HepG2 (cell line): ENCODE data around the gene KIFAP3. TPM values are rescaled to one million over a fixed set of nuclear protein-coding genes. Genes with fewer than 3 reads are reported as not detected.

Source experiments
- ATF7-NPFF ChIP-seq: sonication (generic); formaldehyde crosslinking; IDR thresholded peaks from 2 replicates; pipeline ENCODE4 v1.8.1; 2023; ENCODE audit warnings: mild to moderate bottlenecking, low read depth, missing genetic modification reagents, moderate library complexity
- GATA4 ChIP-seq: sonication (generic); IDR thresholded peaks from 2 replicates; pipeline ENCODE4 v1.6.1; 2016; ENCODE audit warnings: antibody characterized with exemption, low read depth, borderline replicate concordance
- GZF1 ChIP-seq: sonication (generic); formaldehyde crosslinking; IDR thresholded peaks from 2 replicates; pipeline ENCODE4 v1.5.1; 2020; ENCODE audit warnings: mild to moderate bottlenecking, missing genetic modification reagents
- HMG20A ChIP-seq: IDR thresholded peaks from 2 replicates; pipeline ENCODE4 v1.6.1; 2016; ENCODE audit warnings: borderline replicate concordance
- HNRNPLL ChIP-seq: fragments of 200-400 bp; formaldehyde crosslinking; IDR thresholded peaks from 2 replicates; pipeline ENCODE4 v1.6.1; 2017; ENCODE audit warnings: mild to moderate bottlenecking, low read depth, low read length; ENCODE audit not compliant: poor library complexity, severe bottlenecking
- HNRNPUL1 ChIP-seq: fragments of 200-400 bp; formaldehyde crosslinking; IDR thresholded peaks from 2 replicates; pipeline ENCODE4 v1.6.1; 2017; ENCODE audit warnings: low read depth, mild to moderate bottlenecking, low read length, moderate library complexity
- KAT8 ChIP-seq: IDR thresholded peaks from 2 replicates; pipeline ENCODE4 v1.6.1; 2016; ENCODE audit warnings: missing genetic modification reagents, missing compliant biosample characterization
- MIER3 ChIP-seq: IDR thresholded peaks from 2 replicates; pipeline ENCODE4 v1.6.1; 2016; ENCODE audit warnings: missing compliant biosample characterization, borderline replicate concordance
- NFRKB ChIP-seq: fragments of 450-650 bp; IDR thresholded peaks from 2 replicates; pipeline ENCODE4 v1.6.1; 2017
- PLRG1 ChIP-seq: fragments of 450-650 bp; conservative IDR thresholded peaks from 2 replicates; pipeline ENCODE4 v1.6.1; 2016
- SP2 ChIP-seq: sonication (generic); formaldehyde crosslinking; IDR thresholded peaks from 2 replicates; pipeline ENCODE4 v1.5.1; 2020; ENCODE audit warnings: mild to moderate bottlenecking, missing genetic modification reagents
- ZFP41 ChIP-seq: sonication (generic); formaldehyde crosslinking; IDR thresholded peaks from 2 replicates; pipeline ENCODE4 v1.4.0; 2020; ENCODE audit warnings: mild to moderate bottlenecking, missing genetic modification reagents, borderline replicate concordance
- ZFP90 ChIP-seq: sonication (generic); formaldehyde crosslinking; IDR thresholded peaks from 2 replicates; pipeline ENCODE4 v1.8.0; 2022; ENCODE audit warnings: missing genetic modification reagents, mild to moderate bottlenecking, inconsistent platforms, borderline replicate concordance
- ZNF205 ChIP-seq: IDR thresholded peaks from 2 replicates; pipeline ENCODE4 v1.6.1; 2018; ENCODE audit warnings: missing biosample characterization, missing genetic modification reagents
- ZNF282 ChIP-seq: fragments of 450-650 bp; IDR thresholded peaks from 2 replicates; pipeline ENCODE4 v1.6.1; 2018; ENCODE audit not compliant: partially characterized antibody
- ZNF678 ChIP-seq: sonication (generic); formaldehyde crosslinking; IDR thresholded peaks from 2 replicates; pipeline ENCODE4 v1.4.0; 2020; ENCODE audit warnings: mild to moderate bottlenecking, missing genetic modification reagents
- ZNF761 ChIP-seq: sonication (generic); formaldehyde crosslinking; conservative IDR thresholded peaks from 2 replicates; pipeline ENCODE4 v1.4.0; 2020; ENCODE audit warnings: mild to moderate bottlenecking, missing genetic modification reagents
- ZNF788 ChIP-seq: sonication (generic); formaldehyde crosslinking; IDR thresholded peaks from 2 replicates; pipeline ENCODE4 v1.5.0; 2020; ENCODE audit warnings: mild to moderate bottlenecking, missing genetic modification reagents, borderline replicate concordance
- polyA plus RNA-seq, 8 experiments: library from polyadenylated mRNA; depleted of rRNA in 3 of 8; stranded (reverse) in 7 of 8; unstranded in 1 of 8; fragments of >200 nt; fragmentation: Illumina TruSeq in 4 of 8; extraction: Trizol in 4 of 8; gene quantifications; 2 replicates each; pipeline versions ENCODE4 v1.2.1 to v1.2.3, GENCODE V29; 2011 to 2016; ENCODE audit warnings: low read depth in 4 of 8, missing spikeins in 1 of 8, mixed read lengths in 1 of 8; ENCODE audit not compliant: insufficient read depth in 1 of 8
- total RNA-seq, 5 experiments: library from RNA; depleted of rRNA; stranded (reverse); fragments of >200 nt; fragmentation: Illumina TruSeq; extraction: Trizol; gene quantifications; 2 replicates each; pipeline ENCODE4 v1.2.3, GENCODE V29; 2016; ENCODE audit warnings: low read depth in 1 of 5
- TF ChIP-seq, protein P1 (sequence below): sonication (generic); formaldehyde crosslinking; IDR thresholded peaks from 2 replicates; pipeline ENCODE4 v1.4.0; 2020; ENCODE audit warnings: mild to moderate bottlenecking, missing genetic modification reagents
- TF ChIP-seq, protein P2 (sequence below): sonication (generic); formaldehyde crosslinking; IDR thresholded peaks from 2 replicates; pipeline ENCODE4 v1.5.0; 2020; ENCODE audit warnings: missing genetic modification reagents
- TF ChIP-seq, protein P3 (sequence below): IDR thresholded peaks from 2 replicates; pipeline ENCODE4 v1.6.1; 2018; ENCODE audit warnings: missing genetic modification reagents

Gene KIFAP3
- total and polyA plus RNA-seq, 2 of the 13 experiments (the other 11 are each of a cell fraction or from before 2014, with no cell fraction given): 3.4 to 10.0 TPM

DNA sequence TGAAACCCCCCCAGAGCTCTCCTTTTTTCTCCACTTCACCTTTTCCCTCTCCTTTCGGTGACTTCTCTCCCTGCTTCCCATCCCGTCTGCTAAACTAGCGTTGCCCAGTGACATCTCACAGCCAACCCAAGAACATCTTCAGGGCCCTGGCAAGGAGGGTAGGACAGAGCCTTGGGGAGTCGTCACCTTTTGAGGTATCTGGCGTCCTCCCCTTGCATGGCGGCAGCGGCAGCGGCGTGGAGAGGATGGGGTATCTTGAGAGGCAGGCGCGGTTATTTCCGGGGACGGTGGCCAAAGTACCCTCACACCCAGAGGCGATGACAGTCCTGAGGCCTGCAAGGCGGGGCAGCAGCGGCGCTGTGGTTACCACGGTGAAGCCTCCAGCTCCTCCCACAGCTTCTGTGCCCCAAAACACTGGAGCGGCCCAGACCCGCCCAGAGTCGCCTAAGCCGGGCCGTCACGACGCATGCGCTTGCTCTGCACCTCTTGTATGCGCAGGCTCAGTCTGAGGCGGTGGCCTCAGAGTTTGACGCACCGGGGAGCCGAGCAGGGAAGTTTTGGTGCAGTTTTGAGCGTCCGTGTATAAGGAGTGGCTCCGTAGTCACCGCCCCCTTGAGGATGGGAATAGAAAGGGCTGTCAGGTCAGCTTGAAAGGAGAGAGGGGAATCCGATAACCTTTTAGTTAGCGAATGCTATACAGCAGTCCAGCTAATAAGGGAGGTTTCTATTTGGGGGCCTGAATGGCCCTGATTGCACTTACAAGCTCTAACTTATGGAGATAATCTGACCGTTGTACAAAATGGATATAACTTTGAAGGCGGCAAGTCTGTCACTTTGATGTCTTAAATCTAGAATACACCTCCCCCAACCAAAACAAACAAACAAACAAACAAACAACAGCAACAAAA, at the start of gene KIFAP3 (continued):
- TF ChIP-seq, protein P1, sequence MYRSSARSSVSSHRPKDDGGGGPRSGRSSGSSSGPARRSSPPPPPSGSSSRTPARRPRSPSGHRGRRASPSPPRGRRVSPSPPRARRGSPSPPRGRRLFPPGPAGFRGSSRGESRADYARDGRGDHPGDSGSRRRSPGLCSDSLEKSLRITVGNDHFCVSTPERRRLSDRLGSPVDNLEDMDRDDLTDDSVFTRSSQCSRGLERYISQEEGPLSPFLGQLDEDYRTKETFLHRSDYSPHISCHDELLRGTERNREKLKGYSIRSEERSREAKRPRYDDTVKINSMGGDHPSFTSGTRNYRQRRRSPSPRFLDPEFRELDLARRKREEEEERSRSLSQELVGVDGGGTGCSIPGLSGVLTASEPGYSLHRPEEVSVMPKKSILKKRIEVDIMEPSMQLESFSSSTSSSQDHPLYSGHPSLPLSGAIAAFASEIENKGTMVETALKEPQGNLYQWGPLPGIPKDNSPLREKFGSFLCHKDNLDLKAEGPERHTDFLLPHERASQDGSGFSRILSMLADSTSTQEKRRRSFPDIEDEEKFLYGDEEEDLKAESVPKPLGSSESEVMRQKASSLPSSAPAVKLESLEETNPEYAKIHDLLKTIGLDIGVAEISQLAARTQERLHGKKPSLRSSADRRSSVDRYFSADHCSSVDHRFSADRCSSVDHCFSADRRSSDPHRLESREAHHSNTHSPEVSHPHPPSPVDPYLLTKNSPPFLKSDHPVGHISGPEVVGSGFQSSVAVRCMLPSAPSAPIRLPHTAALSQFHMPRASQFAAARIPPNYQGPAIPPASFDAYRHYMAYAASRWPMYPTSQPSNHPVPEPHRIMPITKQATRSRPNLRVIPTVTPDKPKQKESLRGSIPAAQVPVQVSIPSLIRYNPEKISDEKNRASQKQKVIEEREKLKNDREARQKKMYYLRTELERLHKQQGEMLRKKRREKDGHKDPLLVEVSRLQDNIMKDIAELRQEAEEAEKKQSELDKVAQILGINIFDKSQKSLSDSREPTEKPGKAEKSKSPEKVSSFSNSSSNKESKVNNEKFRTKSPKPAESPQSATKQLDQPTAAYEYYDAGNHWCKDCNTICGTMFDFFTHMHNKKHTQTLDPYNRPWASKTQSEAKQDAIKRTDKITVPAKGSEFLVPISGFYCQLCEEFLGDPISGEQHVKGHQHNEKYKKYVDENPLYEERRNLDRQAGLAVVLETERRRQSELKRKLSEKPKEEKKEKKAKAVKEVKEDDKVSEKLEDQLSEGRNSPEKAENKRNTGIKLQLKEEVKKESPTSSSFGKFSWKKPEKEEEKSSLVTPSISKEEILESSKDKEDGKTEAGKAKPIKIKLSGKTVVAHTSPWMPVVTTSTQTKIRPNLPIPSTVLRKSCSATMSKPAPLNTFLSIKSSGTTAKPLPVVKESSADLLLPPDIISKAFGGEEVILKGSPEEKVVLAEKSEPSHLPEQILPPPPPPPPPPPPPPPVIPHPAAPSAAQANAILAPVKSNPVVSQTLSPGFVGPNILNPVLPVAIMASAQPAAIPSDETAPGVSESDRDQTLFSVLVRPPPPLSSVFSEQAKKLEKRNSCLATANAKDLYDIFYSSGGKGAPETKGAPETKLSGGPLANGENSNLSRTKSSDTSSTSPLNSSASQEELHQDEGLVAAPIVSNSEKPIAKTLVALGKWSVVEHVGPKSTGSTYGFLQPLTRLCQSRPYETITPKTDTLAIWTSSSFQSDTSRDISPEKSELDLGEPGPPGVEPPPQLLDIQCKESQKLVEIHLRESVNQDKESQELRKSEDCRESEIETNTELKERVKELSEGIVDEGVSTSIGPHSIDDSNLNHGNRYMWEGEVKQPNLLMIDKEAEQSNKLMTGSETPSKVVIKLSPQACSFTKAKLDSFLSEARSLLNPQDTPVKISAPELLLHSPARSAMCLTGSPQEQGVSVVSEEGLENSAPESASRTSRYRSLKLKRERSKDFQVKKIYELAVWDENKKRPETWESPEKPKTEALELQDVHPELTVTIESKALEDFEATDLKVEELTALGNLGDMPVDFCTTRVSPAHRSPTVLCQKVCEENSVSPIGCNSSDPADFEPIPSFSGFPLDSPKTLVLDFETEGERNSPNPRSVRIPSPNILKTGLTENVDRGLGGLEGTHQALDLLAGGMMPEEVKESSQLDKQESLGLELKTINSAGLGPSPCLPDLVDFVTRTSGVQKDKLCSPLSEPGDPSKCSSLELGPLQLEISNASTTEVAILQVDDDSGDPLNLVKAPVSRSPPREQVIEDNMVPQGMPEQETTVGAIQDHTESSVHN (CRISPR knock-in tag): no peak
- TF ChIP-seq ZNF761 (CRISPR knock-in tag): 0 out of 2 replicates have a peak, but pooled peaks have one; percentile 45
- no peak; the same call in 1 of the 2 replicates for TF ChIP-seq ZFP90 (CRISPR knock-in tag)
- TF ChIP-seq, protein P2, sequence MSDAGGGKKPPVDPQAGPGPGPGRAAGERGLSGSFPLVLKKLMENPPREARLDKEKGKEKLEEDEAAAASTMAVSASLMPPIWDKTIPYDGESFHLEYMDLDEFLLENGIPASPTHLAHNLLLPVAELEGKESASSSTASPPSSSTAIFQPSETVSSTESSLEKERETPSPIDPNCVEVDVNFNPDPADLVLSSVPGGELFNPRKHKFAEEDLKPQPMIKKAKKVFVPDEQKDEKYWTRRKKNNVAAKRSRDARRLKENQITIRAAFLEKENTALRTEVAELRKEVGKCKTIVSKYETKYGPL: no peak
- peak; percentile 38; the same call in 1 of the 2 replicates for TF ChIP-seq ZNF205
- TF ChIP-seq HNRNPUL1: no peak
- no peak for TF ChIP-seq ZNF282
- no peak for TF ChIP-seq ZNF678 (CRISPR knock-in tag)
- TF ChIP-seq KAT8 (CRISPR knock-in tag): peak; percentile 64
- no peak for TF ChIP-seq NFRKB
- no peak for TF ChIP-seq ZFP41 (CRISPR knock-in tag)
- peak; percentile 95 for TF ChIP-seq HNRNPLL
- no peak for TF ChIP-seq MIER3
- TF ChIP-seq ZNF788: no peak; the same call in 1 of the 2 replicates
- no peak for TF ChIP-seq GATA4
- no peak for TF ChIP-seq PLRG1
- TF ChIP-seq GZF1: no peak
- TF ChIP-seq, protein P3, sequence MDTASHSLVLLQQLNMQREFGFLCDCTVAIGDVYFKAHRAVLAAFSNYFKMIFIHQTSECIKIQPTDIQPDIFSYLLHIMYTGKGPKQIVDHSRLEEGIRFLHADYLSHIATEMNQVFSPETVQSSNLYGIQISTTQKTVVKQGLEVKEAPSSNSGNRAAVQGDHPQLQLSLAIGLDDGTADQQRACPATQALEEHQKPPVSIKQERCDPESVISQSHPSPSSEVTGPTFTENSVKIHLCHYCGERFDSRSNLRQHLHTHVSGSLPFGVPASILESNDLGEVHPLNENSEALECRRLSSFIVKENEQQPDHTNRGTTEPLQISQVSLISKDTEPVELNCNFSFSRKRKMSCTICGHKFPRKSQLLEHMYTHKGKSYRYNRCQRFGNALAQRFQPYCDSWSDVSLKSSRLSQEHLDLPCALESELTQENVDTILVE (CRISPR knock-in tag): 0 out of 2 replicates have a peak, but pooled peaks have one; percentile 51
- TF ChIP-seq ATF7-NPFF (CRISPR knock-in tag): no peak; the same call in 1 of the 2 replicates
- TF ChIP-seq HMG20A: 0 out of 2 replicates have a peak, but pooled peaks have one; percentile 25
- TF ChIP-seq SP2 (CRISPR knock-in tag): no peak
